HG02970 (cell line): ENCODE measurements around the gene CCDC141.

Source experiments
- ATAC-seq: cut with Tn5 transposase; IDR thresholded peaks from one replicate; pipeline ENCODE4 v1.9.1; 2021; ENCODE audit warnings: mild to moderate bottlenecking, moderate library complexity, moderate number of reproducible peaks; ENCODE audit not compliant: unreplicated experiment, low FRiP score

CCDC141 gene

GRCh38 chr2:178882666-178883440, 167.1 kb downstream of the CCDC141 start:
- no peak for ATAC-seq

DNA sequence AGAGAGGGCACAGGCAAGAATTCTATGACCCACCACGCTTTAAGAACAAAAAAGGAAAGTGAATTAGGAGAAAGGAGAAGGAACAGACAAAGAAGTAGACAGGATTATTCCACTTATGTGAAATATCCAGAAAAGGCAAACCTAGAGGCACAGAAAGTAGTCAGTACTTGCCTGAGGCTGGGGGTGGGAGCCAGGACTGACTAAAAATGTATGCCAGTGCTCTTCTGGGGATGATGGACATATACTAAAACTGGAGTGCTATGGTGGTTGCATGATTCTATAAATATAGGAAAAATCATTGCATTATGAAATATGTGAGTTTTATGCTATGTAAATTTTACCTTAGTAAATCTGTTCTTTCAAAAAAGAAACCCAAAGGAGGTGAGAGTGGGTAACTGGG, 168.9 kb downstream of the CCDC141 start:
- ATAC-seq = no peak

DNA sequence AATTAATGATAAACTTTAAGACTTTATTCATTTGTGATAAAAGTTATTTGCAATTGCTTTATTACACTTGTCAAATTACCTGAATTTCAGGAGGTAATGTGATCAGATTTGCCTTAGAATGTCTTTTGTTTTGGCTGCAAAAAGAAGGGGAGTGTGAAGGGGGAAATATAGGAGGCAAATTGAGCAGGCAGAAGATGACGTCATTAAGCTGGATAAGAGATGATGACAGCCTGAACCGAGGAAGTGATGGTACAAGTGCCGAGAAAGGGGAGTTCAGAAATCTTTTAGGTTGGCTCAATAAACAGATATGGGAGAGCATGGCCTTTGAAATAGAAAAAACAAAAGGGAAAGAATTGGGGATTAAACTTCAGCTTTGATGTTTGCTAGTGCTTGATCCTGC, 169.7 kb downstream of the CCDC141 start:
- no peak for ATAC-seq

- ATAC-seq = no peak
These were observed 172.1 kb downstream of the CCDC141 start for GRCh38 chr2:178877874-178878273.

GRCh38 chr2:178874529-178875240, 175.3 kb downstream of the CCDC141 start:
- ATAC-seq = no peak

- no peak for ATAC-seq
These were observed 176.0 kb downstream of the CCDC141 start for GRCh38 chr2:178873912-178874311.

GRCh38 chr2:178871536-178871935, 178.4 kb downstream of the CCDC141 start:
- no peak for ATAC-seq

DNA sequence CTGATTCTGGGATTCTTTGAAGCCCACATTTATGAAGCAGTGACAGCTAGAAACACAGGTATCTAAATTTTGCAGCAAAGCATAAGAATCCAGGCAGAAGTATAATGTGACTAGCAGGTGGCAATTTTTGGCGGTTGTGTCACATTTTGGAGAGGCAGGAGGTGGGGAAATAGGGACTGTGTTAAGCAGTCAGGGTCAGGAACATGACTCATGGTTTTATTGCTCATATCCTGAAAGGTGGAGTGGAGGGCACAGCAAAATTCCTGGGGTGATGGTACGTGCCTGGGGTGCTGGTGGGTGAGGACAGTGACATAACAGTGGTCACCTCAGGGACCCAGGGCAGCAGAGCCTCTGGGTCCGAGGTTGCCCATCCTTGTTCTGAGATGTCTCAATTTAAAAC, 179.2 kb downstream of the CCDC141 start:
- no peak for ATAC-seq

DNA sequence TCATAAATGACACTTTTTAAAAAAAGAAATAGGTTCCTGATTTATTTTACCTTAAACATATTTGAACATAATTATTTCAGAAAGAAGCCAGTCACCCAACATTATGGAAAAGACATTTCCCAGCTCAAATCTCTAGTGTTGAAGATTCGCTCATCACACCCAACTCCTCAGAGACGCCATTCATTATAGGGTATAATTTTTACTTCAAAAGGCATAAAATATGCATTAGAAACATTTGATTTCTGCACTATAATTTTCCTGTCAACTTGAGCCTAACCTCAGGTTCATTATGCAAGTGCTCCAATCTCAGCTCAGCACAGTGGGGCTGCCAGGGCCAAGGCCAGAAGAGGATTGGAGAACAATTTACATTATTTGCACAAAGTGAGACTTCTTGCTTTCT, 183.9 kb downstream of the CCDC141 start:
- no peak for ATAC-seq

- no peak for ATAC-seq
These were observed 184.6 kb downstream of the CCDC141 start for GRCh38 chr2:178865146-178865936.

GRCh38 chr2:178863856-178864620, 185.9 kb downstream of the CCDC141 start:
- no peak for ATAC-seq

DNA sequence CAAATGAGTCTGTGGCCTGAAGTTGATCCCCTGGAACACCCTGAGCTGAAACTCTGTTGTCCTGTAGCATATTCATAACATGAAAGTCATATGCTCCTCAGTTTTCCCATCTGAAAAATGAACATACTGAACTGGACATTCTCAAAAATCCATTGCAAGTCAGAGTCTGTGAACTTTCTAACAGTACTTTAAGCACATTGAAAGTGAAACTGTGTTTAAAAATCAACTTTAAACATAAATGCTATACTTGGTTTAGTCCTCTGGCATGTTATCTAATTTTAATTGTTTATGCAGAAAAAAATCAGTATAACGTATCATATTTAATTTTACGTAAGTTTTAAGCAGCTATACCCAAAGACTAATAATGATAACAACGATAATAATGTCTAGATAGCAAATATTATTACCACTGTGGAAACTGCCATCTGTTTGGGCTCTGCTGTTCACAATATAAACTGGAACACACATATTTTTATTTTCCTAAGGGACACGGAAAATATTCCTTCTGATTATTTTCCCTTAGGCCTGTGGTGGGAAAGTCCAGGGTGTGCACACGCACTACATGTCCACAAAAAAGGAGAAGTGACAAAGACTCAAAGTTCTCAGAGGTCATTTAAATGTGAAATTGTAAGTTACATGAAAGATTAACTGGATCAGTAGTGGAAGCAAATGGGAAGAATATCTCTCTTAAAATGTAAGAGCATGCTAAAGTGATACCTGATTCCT, 186.6 kb downstream of the CCDC141 start:
- no peak for ATAC-seq

GRCh38 chr2:178860551-178860950, 189.4 kb downstream of the CCDC141 start:
- ATAC-seq = no peak

- ATAC-seq = no peak
These were observed 190.2 kb downstream of the CCDC141 start for GRCh38 chr2:178859730-178860129.

GRCh38 chr2:178858896-178859625, 190.9 kb downstream of the CCDC141 start:
- ATAC-seq = no peak

DNA sequence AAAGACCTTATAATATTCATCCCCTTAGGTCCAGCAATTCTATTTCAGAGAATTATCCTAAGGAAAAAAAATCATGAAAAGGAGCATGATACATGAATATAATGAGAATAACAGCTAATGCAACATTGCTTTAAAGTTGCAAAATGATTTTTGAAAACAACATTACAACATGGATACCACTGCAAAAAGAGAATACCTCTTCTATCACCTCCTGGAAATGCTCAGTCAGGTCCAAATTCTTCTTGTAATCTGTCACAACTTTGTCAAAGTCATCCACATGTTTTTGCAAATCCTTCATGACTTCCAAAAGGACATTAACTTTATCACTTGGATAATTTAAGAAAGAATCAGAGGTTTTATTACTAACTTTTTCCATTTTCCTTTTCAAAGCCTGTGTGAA, 194.8 kb downstream of the CCDC141 start:
- ATAC-seq = no peak

GRCh38 chr2:178848335-178848734, 201.6 kb downstream of the CCDC141 start:
- ATAC-seq = no peak

- ATAC-seq = no peak
These were observed 203.5 kb downstream of the CCDC141 start for GRCh38 chr2:178846458-178846802.
